Osteocyte (in vitro differentiated cells): ENCODE measurements around the gene TEX11. TPM values are rescaled to one million over a fixed set of nuclear protein-coding genes. Genes with fewer than 3 reads are reported as not detected.
"Not testable (repeated sequence)": the region's sequence is repeated elsewhere in the genome, so short reads cannot be mapped to it uniquely, and the experiment has no call there.

Experiments used
- DNase-seq: peaks from one replicate; pipeline ENCODE4 v3.0.0; 2021; ENCODE audit warnings: mixed read lengths; ENCODE audit not compliant: unreplicated experiment; ENCODE audit errors: extremely low spot score
- H3K27ac Mint-ChIP-seq: one replicate; pipeline ENCODE4 v1.8.0; 2021; ENCODE audit warnings: mild to moderate bottlenecking, mixed read lengths; ENCODE audit not compliant: unreplicated experiment
- H3K27me3 Mint-ChIP-seq: one replicate; pipeline ENCODE4 v1.8.0; 2021; ENCODE audit warnings: mixed read lengths; ENCODE audit not compliant: unreplicated experiment
- H3K36me3 Mint-ChIP-seq: one replicate; pipeline ENCODE4 v1.8.0; 2021; ENCODE audit warnings: mixed read lengths; ENCODE audit not compliant: unreplicated experiment
- H3K4me1 Mint-ChIP-seq: one replicate; pipeline ENCODE4 v1.8.0; 2021; ENCODE audit warnings: mixed read lengths; ENCODE audit not compliant: unreplicated experiment
- H3K4me3 Mint-ChIP-seq: one replicate; pipeline ENCODE4 v1.8.0; 2021; ENCODE audit warnings: mild to moderate bottlenecking, moderate library complexity, mixed read lengths; ENCODE audit not compliant: unreplicated experiment
- H3K9me3 Mint-ChIP-seq: one replicate; pipeline ENCODE4 v1.8.0; 2021; ENCODE audit warnings: mixed read lengths; ENCODE audit not compliant: unreplicated experiment
- total RNA-seq: library from RNA; stranded (reverse); gene quantifications from 2 replicates; pipeline ENCODE4 v1.2.1, GENCODE V29; 2021
- TF ChIP-seq, protein P1 (sequence below): fragments of 200-600 bp; sonication (generic); IDR thresholded peaks from 2 replicates; pipeline ENCODE4 v1.5.0; 2021; ENCODE audit warnings: antibody characterized with exemption, mild to moderate bottlenecking, moderate library complexity

TEX11 gene
- total RNA-seq, 1 donor from 2014 or later, result not detected

DNA sequence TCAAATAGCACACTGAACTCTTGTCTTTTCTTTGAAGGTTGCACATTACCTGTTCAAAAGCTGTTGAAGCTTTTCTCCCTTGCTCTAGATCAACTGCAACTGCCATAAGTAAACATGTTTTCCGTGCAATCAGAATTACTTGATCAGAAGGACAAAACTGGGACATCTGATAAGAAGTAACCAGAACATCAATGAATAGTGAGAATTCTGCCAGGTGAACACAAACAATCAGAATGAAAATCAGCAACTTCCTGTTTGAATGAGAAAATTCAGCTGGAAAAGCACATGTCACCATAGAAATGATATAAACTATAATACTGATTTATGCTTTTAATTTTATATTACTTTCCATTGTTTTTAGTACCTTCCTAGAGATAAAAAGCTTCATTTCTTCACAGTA lies 303.2 kb downstream of the TEX11 start:
- Mint-ChIP-seq H3K9me3 (peaks cover 6% of the 10 kb centered on the region), H3K4me1 (no peaks in the 10 kb centered on the region), H3K27me3 (peaks cover 8% of the 10 kb centered on the region), H3K4me3 (no peak overlapping the region), H3K36me3 (no peaks in the 10 kb centered on the region), H3K27ac (no peak overlapping the region)
- DNase-seq, result no peak
- TF ChIP-seq, protein P1, sequence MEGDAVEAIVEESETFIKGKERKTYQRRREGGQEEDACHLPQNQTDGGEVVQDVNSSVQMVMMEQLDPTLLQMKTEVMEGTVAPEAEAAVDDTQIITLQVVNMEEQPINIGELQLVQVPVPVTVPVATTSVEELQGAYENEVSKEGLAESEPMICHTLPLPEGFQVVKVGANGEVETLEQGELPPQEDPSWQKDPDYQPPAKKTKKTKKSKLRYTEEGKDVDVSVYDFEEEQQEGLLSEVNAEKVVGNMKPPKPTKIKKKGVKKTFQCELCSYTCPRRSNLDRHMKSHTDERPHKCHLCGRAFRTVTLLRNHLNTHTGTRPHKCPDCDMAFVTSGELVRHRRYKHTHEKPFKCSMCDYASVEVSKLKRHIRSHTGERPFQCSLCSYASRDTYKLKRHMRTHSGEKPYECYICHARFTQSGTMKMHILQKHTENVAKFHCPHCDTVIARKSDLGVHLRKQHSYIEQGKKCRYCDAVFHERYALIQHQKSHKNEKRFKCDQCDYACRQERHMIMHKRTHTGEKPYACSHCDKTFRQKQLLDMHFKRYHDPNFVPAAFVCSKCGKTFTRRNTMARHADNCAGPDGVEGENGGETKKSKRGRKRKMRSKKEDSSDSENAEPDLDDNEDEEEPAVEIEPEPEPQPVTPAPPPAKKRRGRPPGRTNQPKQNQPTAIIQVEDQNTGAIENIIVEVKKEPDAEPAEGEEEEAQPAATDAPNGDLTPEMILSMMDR, result no peak

- no peaks in the 10 kb centered on the region for H3K27me3 Mint-ChIP-seq
- TF ChIP-seq, protein P1, result no peak
- H3K4me1 Mint-ChIP-seq, result no peaks in the 10 kb centered on the region
- H3K9me3 Mint-ChIP-seq, result peaks cover 32% of the 10 kb centered on the region
- H3K27ac Mint-ChIP-seq, result no peak overlapping the region
- H3K4me3 Mint-ChIP-seq, result no peak overlapping the region
- H3K36me3 Mint-ChIP-seq, result no peaks in the 10 kb centered on the region
- no peak for DNase-seq
These were observed 316.4 kb downstream of the TEX11 start for GRCh38 chrX:70592091-70592490.

GRCh38 chrX:70587158-70587557 lies 321.4 kb downstream of the TEX11 start:
- H3K27me3 Mint-ChIP-seq, H3K36me3 Mint-ChIP-seq, H3K4me1 Mint-ChIP-seq, DNase-seq, H3K4me3 Mint-ChIP-seq, H3K27ac Mint-ChIP-seq: not testable (repeated sequence)
- H3K9me3 Mint-ChIP-seq, result peaks cover 28% of the 10 kb centered on the region

GRCh38 chrX:70577442-70577841 lies 331.1 kb downstream of the TEX11 start:
- Mint-ChIP-seq H3K4me1 (no peaks in the 10 kb centered on the region), H3K36me3 (no peaks in the 10 kb centered on the region), H3K4me3 (no peak overlapping the region), H3K9me3 (peaks cover 37% of the 10 kb centered on the region), H3K27ac (no peak overlapping the region), H3K27me3 (no peaks in the 10 kb centered on the region)
- TF ChIP-seq, protein P1, result no peak
- DNase-seq, result no peak

DNA sequence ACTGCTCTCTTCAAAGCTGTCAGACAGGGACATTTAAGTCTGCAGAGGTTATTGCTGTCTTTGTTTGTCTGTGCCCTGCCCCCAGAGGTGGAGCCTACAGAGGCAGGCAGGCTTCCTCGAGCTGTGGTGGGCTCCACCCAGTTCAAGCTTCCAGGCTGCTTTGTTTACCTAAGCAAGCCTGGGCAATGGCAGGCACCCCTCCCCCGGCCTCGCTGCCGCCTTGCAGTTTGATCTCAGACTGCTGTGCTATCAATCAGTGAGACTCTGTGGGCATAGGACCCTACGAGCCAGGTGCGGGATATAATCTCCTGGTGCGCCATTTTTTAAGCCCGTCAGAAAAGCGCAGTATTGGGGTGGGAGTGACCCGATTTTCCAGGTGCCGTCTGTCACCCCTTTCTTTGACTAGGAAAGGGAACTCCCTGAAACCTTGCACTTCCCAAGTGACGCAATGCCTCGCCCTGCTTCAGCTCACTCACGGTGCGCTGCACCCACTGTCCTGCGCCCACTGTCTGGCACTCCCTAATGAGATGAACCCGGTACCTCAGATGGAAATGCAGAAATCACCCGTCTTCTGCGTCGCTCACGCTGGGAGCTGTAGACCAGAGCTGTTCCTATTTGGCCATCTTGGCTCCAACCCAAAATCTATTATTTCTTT lies 338.5 kb downstream of the TEX11 start:
- H3K4me1 Mint-ChIP-seq, H3K4me3 Mint-ChIP-seq, H3K27me3 Mint-ChIP-seq, H3K36me3 Mint-ChIP-seq, H3K27ac Mint-ChIP-seq, DNase-seq: not testable (repeated sequence)
- peaks cover 23% of the 10 kb centered on the region for H3K9me3 Mint-ChIP-seq

- TF ChIP-seq, protein P1, result no peak
- H3K36me3 Mint-ChIP-seq, result no peaks in the 10 kb centered on the region
- no peak overlapping the region for H3K4me3 Mint-ChIP-seq
- peaks cover 10% of the 10 kb centered on the region for H3K27me3 Mint-ChIP-seq
- H3K9me3 Mint-ChIP-seq, result peaks cover 9% of the 10 kb centered on the region
- peaks cover 3% of the 10 kb centered on the region for H3K4me1 Mint-ChIP-seq
- no peak for DNase-seq
- H3K27ac Mint-ChIP-seq, result no peak overlapping the region
These were observed 353.6 kb downstream of the TEX11 start for GRCh38 chrX:70554948-70555347.
